Stimulated activated CD8-positive, alpha-beta memory T cell treated with anti-CD3 and anti-CD28 coated beads, Interleukin-2, amount 100 ng/mL, for 1 hour (primary cell): ENCODE results near the gene TANC2.
"Not testable (repeated sequence)": the region's sequence is repeated elsewhere in the genome, so short reads cannot be mapped to it uniquely, and the experiment has no call there.

Experiments
- DNase-seq, 2 donors: peaks; one replicate each; pipeline ENCODE4 v3.0.0-alpha.2; 2020; ENCODE audit warnings: low read depth in 2 of 2

TANC2 gene

GRCh38 chr17:62964506-62964905 lies 1.5 kb upstream of the TANC2 start:
- no peak for DNase-seq

GRCh38 chr17:62965174-62965685 lies 805 bp upstream of the TANC2 start:
- peak in 1 of 2 donors; percentile 4 for DNase-seq

GRCh38 chr17:62966426-62967204 lies 580 bp downstream of the TANC2 start:
- DNase-seq = peak in 1 of 2 donors; percentile 45

- no peak for DNase-seq
These were observed 1.1 kb downstream of the TANC2 start for GRCh38 chr17:62967205-62967529.

GRCh38 chr17:62968445-62968923 lies 2.4 kb downstream of the TANC2 start:
- peak; percentile 7 to 13 for DNase-seq

- DNase-seq = no peak
These were observed 4.6 kb downstream of the TANC2 start for GRCh38 chr17:62970610-62971009.

GRCh38 chr17:62971853-62972252 lies 5.8 kb downstream of the TANC2 start:
- DNase-seq = no peak

- no peak for DNase-seq
These were observed 8.8 kb downstream of the TANC2 start for GRCh38 chr17:62974788-62975187.

- DNase-seq = no peak
These were observed 9.2 kb downstream of the TANC2 start for GRCh38 chr17:62975206-62975605.

- DNase-seq = not testable (repeated sequence)
These were observed 10.7 kb downstream of the TANC2 start for GRCh38 chr17:62976643-62977231.

- DNase-seq = no peak
These were observed 14.8 kb downstream of the TANC2 start for GRCh38 chr17:62980842-62981241.

- no peak for DNase-seq
These were observed 15.9 kb downstream of the TANC2 start for GRCh38 chr17:62981933-62982332.

- DNase-seq = no peak
These were observed 18.8 kb downstream of the TANC2 start for GRCh38 chr17:62984801-62985200.

GRCh38 chr17:62986549-62986948 lies 20.5 kb downstream of the TANC2 start:
- no peak for DNase-seq

GRCh38 chr17:62987136-62987535 lies 21.1 kb downstream of the TANC2 start:
- no peak for DNase-seq

- DNase-seq = no peak
These were observed 23.5 kb downstream of the TANC2 start for GRCh38 chr17:62989501-62989900.

- no peak for DNase-seq
These were observed 28.9 kb downstream of the TANC2 start for GRCh38 chr17:62994931-62995330.

GRCh38 chr17:62995377-62995885 lies 29.4 kb downstream of the TANC2 start:
- DNase-seq = no peak

- DNase-seq = no peak
These were observed 30.2 kb downstream of the TANC2 start for GRCh38 chr17:62996221-62996620.

- no peak for DNase-seq
These were observed 32.1 kb downstream of the TANC2 start for GRCh38 chr17:62998166-62998565.

GRCh38 chr17:62998665-62999393 lies 32.8 kb downstream of the TANC2 start:
- no peak for DNase-seq

GRCh38 chr17:62999736-63000135 lies 33.7 kb downstream of the TANC2 start:
- no peak for DNase-seq
